DMS 273 (cell line): ENCODE results near the gene TRPV2.

ENCODE experiments used
- DNase-seq: peaks from one replicate; lab custom pipeline; 2025; ENCODE audit not compliant: unreplicated experiment; lab: John Stamatoyannopoulos, UW

TRPV2 gene

GRCh38 chr17:16406742-16407674, 8.4 kb upstream of the TRPV2 start:
- DNase-seq, result peak; percentile 57

GRCh38 chr17:16407911-16408588, 7.3 kb upstream of the TRPV2 start:
- DNase-seq, result peak; percentile 79

GRCh38 chr17:16417399-16417798, 2.0 kb downstream of the TRPV2 start:
- DNase-seq, result no peak

- DNase-seq, result peak; percentile 69
Observed at GRCh38 chr17:16417896-16418684, 2.7 kb downstream of the TRPV2 start.

- DNase-seq, result no peak
Observed at GRCh38 chr17:16418685-16419068, 3.3 kb downstream of the TRPV2 start.

- peak; percentile 52 for DNase-seq
Observed at GRCh38 chr17:16419074-16419928, 3.9 kb downstream of the TRPV2 start.

- no peak for DNase-seq
Observed at GRCh38 chr17:16419929-16420271, 4.5 kb downstream of the TRPV2 start.

GRCh38 chr17:16422416-16422815, 7.0 kb downstream of the TRPV2 start:
- no peak for DNase-seq

- no peak for DNase-seq
Observed at GRCh38 chr17:16423226-16423872, 8.0 kb downstream of the TRPV2 start.

GRCh38 chr17:16425202-16425601, 9.8 kb downstream of the TRPV2 start:
- DNase-seq, result no peak

- peak; percentile 40 for DNase-seq
Observed at GRCh38 chr17:16425698-16426659, 10.6 kb downstream of the TRPV2 start.

GRCh38 chr17:16427020-16427419, 11.6 kb downstream of the TRPV2 start:
- no peak for DNase-seq

GRCh38 chr17:16428098-16428882, 12.9 kb downstream of the TRPV2 start:
- DNase-seq, result peak; percentile 78

GRCh38 chr17:16429083-16429482, 13.7 kb downstream of the TRPV2 start:
- no peak for DNase-seq

- no peak for DNase-seq
Observed at GRCh38 chr17:16430650-16431049, 15.3 kb downstream of the TRPV2 start.

- DNase-seq, result no peak
Observed at GRCh38 chr17:16432017-16432416, 16.6 kb downstream of the TRPV2 start.

GRCh38 chr17:16433514-16433913, 18.1 kb downstream of the TRPV2 start:
- DNase-seq, result no peak

- DNase-seq, result no peak
Observed at GRCh38 chr17:16434662-16435061, 19.3 kb downstream of the TRPV2 start.
